ENCODE measurements around the gene NCOA7.
"Not testable (repeated sequence)": the region's sequence is repeated elsewhere in the genome, so short reads cannot be mapped to it uniquely, and the experiment has no call there.

NCOA7 gene

GRCh38 chr6:125932451-125932795, 141.7 kb downstream of the NCOA7 start:
- Histone ChIP-seq H3K36me3 (ENCODE audit: control insufficient read depth, insufficient read depth, low read length) (peaks cover 2% of the 10 kb centered on the region), H3K4me3 (replicated peaks; ENCODE audit: low read depth, low read length) (no peak overlapping the region), H3K27me3 (replicated peaks; ENCODE audit: control insufficient read depth, insufficient read depth, low read length) (no peaks in the 10 kb centered on the region)
- no peak for DNase-seq (ENCODE audit: extremely low read depth, insufficient read length)
- TF ChIP-seq, protein P1, sequence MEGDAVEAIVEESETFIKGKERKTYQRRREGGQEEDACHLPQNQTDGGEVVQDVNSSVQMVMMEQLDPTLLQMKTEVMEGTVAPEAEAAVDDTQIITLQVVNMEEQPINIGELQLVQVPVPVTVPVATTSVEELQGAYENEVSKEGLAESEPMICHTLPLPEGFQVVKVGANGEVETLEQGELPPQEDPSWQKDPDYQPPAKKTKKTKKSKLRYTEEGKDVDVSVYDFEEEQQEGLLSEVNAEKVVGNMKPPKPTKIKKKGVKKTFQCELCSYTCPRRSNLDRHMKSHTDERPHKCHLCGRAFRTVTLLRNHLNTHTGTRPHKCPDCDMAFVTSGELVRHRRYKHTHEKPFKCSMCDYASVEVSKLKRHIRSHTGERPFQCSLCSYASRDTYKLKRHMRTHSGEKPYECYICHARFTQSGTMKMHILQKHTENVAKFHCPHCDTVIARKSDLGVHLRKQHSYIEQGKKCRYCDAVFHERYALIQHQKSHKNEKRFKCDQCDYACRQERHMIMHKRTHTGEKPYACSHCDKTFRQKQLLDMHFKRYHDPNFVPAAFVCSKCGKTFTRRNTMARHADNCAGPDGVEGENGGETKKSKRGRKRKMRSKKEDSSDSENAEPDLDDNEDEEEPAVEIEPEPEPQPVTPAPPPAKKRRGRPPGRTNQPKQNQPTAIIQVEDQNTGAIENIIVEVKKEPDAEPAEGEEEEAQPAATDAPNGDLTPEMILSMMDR (IDR thresholded peaks at IDR 0.05; ENCODE audit: insufficient read depth, low read length, poor library complexity, severe bottlenecking) = no peak

GRCh38 chr6:125935520-125935919, 144.8 kb downstream of the NCOA7 start:
- DNase-seq (ENCODE audit: extremely low read depth, insufficient read length); H3K27me3 ChIP-seq (replicated peaks; ENCODE audit: control insufficient read depth, insufficient read depth, low read length); H3K4me3 ChIP-seq (replicated peaks; ENCODE audit: low read depth, low read length); H3K36me3 ChIP-seq (ENCODE audit: control insufficient read depth, insufficient read depth, low read length): not testable (repeated sequence)

DNA sequence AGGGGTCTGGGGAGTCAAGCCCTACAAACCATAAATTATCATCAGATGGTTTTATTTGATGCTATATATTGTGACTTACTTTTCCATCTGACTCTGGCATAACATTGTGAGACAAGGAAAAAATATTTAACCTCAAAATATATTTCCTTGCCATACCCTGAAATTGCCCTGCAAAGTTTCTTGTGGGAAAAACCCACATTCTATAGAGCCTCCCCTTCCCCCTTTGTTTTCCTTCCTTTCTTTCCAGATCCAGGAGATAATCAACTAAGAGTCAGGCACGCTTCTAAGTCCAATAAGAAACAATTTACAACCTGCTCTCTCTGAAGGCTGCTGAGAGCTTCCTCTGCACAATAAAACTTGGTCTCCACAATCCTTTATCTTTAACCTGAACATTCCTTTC, 148.3 kb downstream of the NCOA7 start:
- H3K27me3 ChIP-seq (replicated peaks; ENCODE audit: control insufficient read depth, insufficient read depth, low read length) = no peaks in the 10 kb centered on the region
- no peak for DNase-seq (ENCODE audit: extremely low read depth, insufficient read length)
- TF ChIP-seq, protein P1 (IDR thresholded peaks at IDR 0.05; ENCODE audit: insufficient read depth, low read length, poor library complexity, severe bottlenecking) = no peak

DNA sequence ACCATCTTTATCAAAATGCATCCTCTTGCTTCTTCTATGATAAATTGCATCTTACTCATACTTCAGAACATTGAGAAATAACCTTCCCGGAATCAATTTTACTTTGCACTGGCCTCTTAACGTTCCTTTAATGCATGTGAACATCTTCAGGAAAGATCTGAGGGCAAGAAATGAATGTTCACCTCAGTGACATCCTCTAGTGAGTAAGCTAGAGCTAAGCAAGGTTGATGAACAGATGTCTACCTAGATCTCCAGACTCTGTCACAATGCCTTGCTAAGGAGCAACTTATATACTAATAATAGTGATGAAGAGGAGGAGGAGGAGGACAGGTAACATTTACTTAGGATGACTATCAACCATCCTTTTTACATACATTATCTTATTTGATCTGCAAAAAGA, 149.0 kb downstream of the NCOA7 start:
- H3K4me3 ChIP-seq (replicated peaks; ENCODE audit: low read depth, low read length) = no peak overlapping the region
- DNase-seq (ENCODE audit: extremely low read depth, insufficient read length) = no peak
- TF ChIP-seq, protein P1 (IDR thresholded peaks at IDR 0.05; ENCODE audit: insufficient read depth, low read length, poor library complexity, severe bottlenecking) = no peak

More for the DNA sequence above, 148.3 kb downstream of the NCOA7 start:
- Histone ChIP-seq H3K36me3 (ENCODE audit: control insufficient read depth, insufficient read depth, low read length) (no peaks in the 10 kb centered on the region), H3K4me3 (replicated peaks; ENCODE audit: low read depth, low read length) (no peak overlapping the region)

GRCh38 chr6:125940247-125941041, 149.7 kb downstream of the NCOA7 start:
- Histone ChIP-seq H3K27me3 (replicated peaks; ENCODE audit: control insufficient read depth, insufficient read depth, low read length) (no peaks in the 10 kb centered on the region), H3K4me3 (replicated peaks; ENCODE audit: low read depth, low read length) (no peak overlapping the region), H3K36me3 (ENCODE audit: control insufficient read depth, insufficient read depth, low read length) (no peaks in the 10 kb centered on the region)
- no peak for DNase-seq (ENCODE audit: extremely low read depth, insufficient read length)
- TF ChIP-seq, protein P1 (IDR thresholded peaks at IDR 0.05; ENCODE audit: insufficient read depth, low read length, poor library complexity, severe bottlenecking) = no peak

More for the DNA sequence above, 149.0 kb downstream of the NCOA7 start:
- no peaks in the 10 kb centered on the region for H3K27me3 ChIP-seq (replicated peaks; ENCODE audit: control insufficient read depth, insufficient read depth, low read length)
- no peaks in the 10 kb centered on the region for H3K36me3 ChIP-seq (ENCODE audit: control insufficient read depth, insufficient read depth, low read length)

DNA sequence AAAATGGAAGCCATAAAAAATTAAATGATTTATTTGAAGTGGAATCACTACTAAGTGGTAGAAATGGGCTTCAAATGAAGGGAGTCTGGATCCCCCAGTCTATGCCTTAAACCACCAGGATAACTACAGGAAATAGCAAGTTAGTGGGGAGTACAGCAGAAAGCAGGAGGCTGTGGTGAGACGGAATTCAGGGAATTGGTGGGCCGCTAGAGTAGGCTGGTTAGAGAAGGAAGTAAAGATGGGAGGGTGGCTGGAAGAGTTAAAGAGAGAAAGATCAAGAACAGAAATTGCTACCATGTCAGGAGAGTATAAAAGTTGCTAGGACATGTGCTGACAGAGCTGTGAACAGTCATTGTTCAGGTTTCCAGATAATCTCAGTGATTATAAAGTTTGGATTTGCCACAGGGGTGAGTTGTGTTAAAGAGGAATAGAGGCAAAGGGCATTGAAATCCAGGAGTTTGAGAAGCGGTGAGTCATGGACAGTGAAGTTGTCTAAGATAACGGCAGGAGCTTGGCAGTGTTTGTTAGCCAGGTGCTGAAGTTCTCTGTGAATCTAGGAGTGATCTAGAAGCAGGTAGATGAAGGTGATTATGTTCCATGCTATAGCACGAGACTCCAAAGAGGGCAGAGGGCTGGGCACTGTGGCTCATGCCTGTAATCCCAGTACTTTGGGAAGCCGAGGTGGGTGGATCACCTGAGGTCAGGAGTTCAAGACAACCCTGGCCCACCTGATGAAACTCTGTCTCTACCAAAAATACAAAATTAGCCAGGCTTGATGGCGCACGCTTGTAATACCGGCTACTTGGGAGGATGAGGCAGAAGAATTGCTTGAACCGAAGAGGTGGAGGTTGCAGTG, 152.1 kb downstream of the NCOA7 start:
- DNase-seq (ENCODE audit: extremely low read depth, insufficient read length) = no peak
- Histone ChIP-seq H3K4me3 (replicated peaks; ENCODE audit: low read depth, low read length) (no peak overlapping the region), H3K27me3 (replicated peaks; ENCODE audit: control insufficient read depth, insufficient read depth, low read length) (no peaks in the 10 kb centered on the region), H3K36me3 (ENCODE audit: control insufficient read depth, insufficient read depth, low read length) (no peaks in the 10 kb centered on the region)
- TF ChIP-seq, protein P1 (IDR thresholded peaks at IDR 0.05; ENCODE audit: insufficient read depth, low read length, poor library complexity, severe bottlenecking) = no peak
